Fibroblast of skin of right quadriceps (primary cell): Measurements from ENCODE around the gene XPC.

ENCODE experiments used
- DNase-seq: peaks from one replicate; pipeline ENCODE4 v3.0.0-alpha.2; 2013

Gene XPC

GRCh38 chr3:14169871-14170270, 8.5 kb downstream of the XPC start:
- DNase-seq, result no peak

- no peak for DNase-seq
Measured at GRCh38 chr3:14169435-14169834, 9.0 kb downstream of the XPC start.

- no peak for DNase-seq
Measured at GRCh38 chr3:14166877-14167603, 11.4 kb downstream of the XPC start.

GRCh38 chr3:14162178-14162577, 16.2 kb downstream of the XPC start:
- DNase-seq, result no peak

GRCh38 chr3:14161282-14161681, 17.1 kb downstream of the XPC start:
- DNase-seq, result no peak

GRCh38 chr3:14159426-14159825, 19.0 kb downstream of the XPC start:
- no peak for DNase-seq

- DNase-seq, result no peak
Measured at GRCh38 chr3:14158370-14158769, 20.0 kb downstream of the XPC start.

- no peak for DNase-seq
Measured at GRCh38 chr3:14157951-14158350, 20.4 kb downstream of the XPC start.

GRCh38 chr3:14156843-14157561, 21.4 kb downstream of the XPC start:
- DNase-seq, result no peak

- DNase-seq, result no peak
Measured at GRCh38 chr3:14156201-14156600, 22.2 kb downstream of the XPC start.

GRCh38 chr3:14154895-14155440, 23.4 kb downstream of the XPC start:
- no peak for DNase-seq

- no peak for DNase-seq
Measured at GRCh38 chr3:14154276-14154675, 24.1 kb downstream of the XPC start.

GRCh38 chr3:14153663-14154062, 24.7 kb downstream of the XPC start:
- DNase-seq, result no peak

GRCh38 chr3:14152963-14153355, 25.4 kb downstream of the XPC start:
- DNase-seq, result no peak

GRCh38 chr3:14152233-14152962, 26.0 kb downstream of the XPC start:
- no peak for DNase-seq

GRCh38 chr3:14151471-14152083, 26.8 kb downstream of the XPC start:
- DNase-seq, result no peak

- no peak for DNase-seq
Measured at GRCh38 chr3:14150491-14151230, 27.7 kb downstream of the XPC start.

GRCh38 chr3:14150078-14150477, 28.3 kb downstream of the XPC start:
- DNase-seq, result no peak

GRCh38 chr3:14148041-14148985, 30.1 kb downstream of the XPC start:
- DNase-seq, result no peak

- no peak for DNase-seq
Measured at GRCh38 chr3:14147617-14148016, 30.8 kb downstream of the XPC start.

- no peak for DNase-seq
Measured at GRCh38 chr3:14147066-14147435, 31.4 kb downstream of the XPC start.
